ENCODE measurements around the gene PUM2. TPM values are rescaled to one million over a fixed set of nuclear protein-coding genes. Genes with fewer than 3 reads are reported as not detected.

Gene PUM2
- total and polyA plus RNA-seq, 4 donors = 18.5 to 61.0 (median 35.1) TPM

DNA sequence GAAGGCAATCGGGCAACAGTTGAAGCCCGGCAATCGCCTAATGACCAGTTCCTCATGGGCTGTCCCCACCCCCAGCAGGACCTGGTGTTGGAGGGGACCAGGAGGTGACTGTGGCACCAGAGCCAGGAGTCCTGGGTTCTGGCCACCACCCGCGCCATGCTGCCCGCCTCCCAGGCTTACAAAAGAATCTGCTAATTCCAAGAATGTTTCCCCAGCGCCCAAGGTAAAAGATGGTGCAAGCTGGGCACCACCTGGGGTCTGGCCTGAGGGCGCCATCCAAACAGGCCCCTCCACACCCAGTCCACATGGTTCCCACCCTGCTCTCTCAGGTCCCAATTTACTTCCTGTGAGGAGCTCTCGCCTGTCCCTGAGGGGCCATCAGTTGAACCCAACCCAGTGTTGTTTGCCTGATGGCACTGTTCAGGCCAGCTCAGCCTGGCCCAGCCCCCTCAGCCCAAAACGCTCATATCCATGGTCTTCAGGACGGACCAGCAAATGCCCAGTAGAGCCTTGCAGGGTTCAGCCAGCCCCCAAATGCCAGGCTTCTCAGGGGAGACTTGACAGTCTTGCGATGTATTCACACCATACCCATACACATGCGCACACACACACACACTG, 130.8 kb downstream of the PUM2 start:
- H3K4me3 ChIP-seq (ENCODE audit: low read depth in 1 of 3, low read length in 3 of 3) = peak overlapping the region in 1 of 3 donors; percentile 4
- no peaks in the 10 kb centered on the region for H3K27me3 ChIP-seq (ENCODE audit: control insufficient read depth in 4 of 4, insufficient read depth in 4 of 4, low read length in 3 of 4)
- H3K4me1 ChIP-seq (ENCODE audit: control insufficient read depth in 4 of 4, insufficient read depth in 4 of 4, low read length in 3 of 4) = peaks cover 3 to 82% (median 62%) of the 10 kb centered on the region in 4 donors
- TF ChIP-seq, protein P1, sequence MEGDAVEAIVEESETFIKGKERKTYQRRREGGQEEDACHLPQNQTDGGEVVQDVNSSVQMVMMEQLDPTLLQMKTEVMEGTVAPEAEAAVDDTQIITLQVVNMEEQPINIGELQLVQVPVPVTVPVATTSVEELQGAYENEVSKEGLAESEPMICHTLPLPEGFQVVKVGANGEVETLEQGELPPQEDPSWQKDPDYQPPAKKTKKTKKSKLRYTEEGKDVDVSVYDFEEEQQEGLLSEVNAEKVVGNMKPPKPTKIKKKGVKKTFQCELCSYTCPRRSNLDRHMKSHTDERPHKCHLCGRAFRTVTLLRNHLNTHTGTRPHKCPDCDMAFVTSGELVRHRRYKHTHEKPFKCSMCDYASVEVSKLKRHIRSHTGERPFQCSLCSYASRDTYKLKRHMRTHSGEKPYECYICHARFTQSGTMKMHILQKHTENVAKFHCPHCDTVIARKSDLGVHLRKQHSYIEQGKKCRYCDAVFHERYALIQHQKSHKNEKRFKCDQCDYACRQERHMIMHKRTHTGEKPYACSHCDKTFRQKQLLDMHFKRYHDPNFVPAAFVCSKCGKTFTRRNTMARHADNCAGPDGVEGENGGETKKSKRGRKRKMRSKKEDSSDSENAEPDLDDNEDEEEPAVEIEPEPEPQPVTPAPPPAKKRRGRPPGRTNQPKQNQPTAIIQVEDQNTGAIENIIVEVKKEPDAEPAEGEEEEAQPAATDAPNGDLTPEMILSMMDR (IDR thresholded peaks at IDR 0.05; ENCODE audit: low read depth, low read length, missing input control) = no peak
- TF ChIP-seq YY1 (IDR thresholded peaks at IDR 0.05) (no peak), GABPA (IDR thresholded peaks at IDR 0.05 in 1 of 2, conservative IDR thresholded peaks at IDR 0.05 in 1 of 2) (no peak), HNF4A (conservative IDR thresholded peaks at IDR 0.05) (no peak), FOXA2 (IDR thresholded peaks at IDR 0.05) (no peak), JUND (IDR thresholded peaks at IDR 0.05) (no peak), RAD21 (IDR thresholded peaks at IDR 0.05) (no peak)
- TF ChIP-seq, protein P2, sequence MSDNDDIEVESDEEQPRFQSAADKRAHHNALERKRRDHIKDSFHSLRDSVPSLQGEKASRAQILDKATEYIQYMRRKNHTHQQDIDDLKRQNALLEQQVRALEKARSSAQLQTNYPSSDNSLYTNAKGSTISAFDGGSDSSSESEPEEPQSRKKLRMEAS (IDR thresholded peaks at IDR 0.05) = no peak
- TF ChIP-seq, protein P3, sequence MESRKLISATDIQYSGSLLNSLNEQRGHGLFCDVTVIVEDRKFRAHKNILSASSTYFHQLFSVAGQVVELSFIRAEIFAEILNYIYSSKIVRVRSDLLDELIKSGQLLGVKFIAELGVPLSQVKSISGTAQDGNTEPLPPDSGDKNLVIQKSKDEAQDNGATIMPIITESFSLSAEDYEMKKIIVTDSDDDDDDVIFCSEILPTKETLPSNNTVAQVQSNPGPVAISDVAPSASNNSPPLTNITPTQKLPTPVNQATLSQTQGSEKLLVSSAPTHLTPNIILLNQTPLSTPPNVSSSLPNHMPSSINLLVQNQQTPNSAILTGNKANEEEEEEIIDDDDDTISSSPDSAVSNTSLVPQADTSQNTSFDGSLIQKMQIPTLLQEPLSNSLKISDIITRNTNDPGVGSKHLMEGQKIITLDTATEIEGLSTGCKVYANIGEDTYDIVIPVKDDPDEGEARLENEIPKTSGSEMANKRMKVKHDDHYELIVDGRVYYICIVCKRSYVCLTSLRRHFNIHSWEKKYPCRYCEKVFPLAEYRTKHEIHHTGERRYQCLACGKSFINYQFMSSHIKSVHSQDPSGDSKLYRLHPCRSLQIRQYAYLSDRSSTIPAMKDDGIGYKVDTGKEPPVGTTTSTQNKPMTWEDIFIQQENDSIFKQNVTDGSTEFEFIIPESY (IDR thresholded peaks at IDR 0.05) = no peak
- TF ChIP-seq, protein P4, sequence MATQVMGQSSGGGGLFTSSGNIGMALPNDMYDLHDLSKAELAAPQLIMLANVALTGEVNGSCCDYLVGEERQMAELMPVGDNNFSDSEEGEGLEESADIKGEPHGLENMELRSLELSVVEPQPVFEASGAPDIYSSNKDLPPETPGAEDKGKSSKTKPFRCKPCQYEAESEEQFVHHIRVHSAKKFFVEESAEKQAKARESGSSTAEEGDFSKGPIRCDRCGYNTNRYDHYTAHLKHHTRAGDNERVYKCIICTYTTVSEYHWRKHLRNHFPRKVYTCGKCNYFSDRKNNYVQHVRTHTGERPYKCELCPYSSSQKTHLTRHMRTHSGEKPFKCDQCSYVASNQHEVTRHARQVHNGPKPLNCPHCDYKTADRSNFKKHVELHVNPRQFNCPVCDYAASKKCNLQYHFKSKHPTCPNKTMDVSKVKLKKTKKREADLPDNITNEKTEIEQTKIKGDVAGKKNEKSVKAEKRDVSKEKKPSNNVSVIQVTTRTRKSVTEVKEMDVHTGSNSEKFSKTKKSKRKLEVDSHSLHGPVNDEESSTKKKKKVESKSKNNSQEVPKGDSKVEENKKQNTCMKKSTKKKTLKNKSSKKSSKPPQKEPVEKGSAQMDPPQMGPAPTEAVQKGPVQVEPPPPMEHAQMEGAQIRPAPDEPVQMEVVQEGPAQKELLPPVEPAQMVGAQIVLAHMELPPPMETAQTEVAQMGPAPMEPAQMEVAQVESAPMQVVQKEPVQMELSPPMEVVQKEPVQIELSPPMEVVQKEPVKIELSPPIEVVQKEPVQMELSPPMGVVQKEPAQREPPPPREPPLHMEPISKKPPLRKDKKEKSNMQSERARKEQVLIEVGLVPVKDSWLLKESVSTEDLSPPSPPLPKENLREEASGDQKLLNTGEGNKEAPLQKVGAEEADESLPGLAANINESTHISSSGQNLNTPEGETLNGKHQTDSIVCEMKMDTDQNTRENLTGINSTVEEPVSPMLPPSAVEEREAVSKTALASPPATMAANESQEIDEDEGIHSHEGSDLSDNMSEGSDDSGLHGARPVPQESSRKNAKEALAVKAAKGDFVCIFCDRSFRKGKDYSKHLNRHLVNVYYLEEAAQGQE (IDR thresholded peaks at IDR 0.05) = no peak
- no peaks in the 10 kb centered on the region for H3K36me3 ChIP-seq (ENCODE audit: control insufficient read depth in 4 of 4, insufficient read depth in 3 of 4, low read depth in 1 of 4, low read length in 3 of 4)
- H3K9ac ChIP-seq (ENCODE audit: low read depth in 1 of 2, low read length in 2 of 2) = peak overlapping the region in 1 of 2 donors; percentile 30
- H3K9me3 ChIP-seq (ENCODE audit: control insufficient read depth in 4 of 4, low read length in 3 of 4) = no peaks in the 10 kb centered on the region
- H3K27ac ChIP-seq (ENCODE audit: low read depth in 1 of 2, low read length in 2 of 2) = peak overlapping the region; percentile 94 to 98
- no peak for DNase-seq (ENCODE audit: low spot score)
- 60% methylated on average over 13 of the region's 13 CpGs for WGBS

GRCh38 chr2:20218331-20219320, 132.0 kb downstream of the PUM2 start:
- no peaks in the 10 kb centered on the region for H3K27me3 ChIP-seq (ENCODE audit: control insufficient read depth in 4 of 4, insufficient read depth in 4 of 4, low read length in 3 of 4)
- TF ChIP-seq, protein P1 (IDR thresholded peaks at IDR 0.05; ENCODE audit: low read depth, low read length, missing input control) = no peak
- WGBS = 59% methylated on average over 20 of the region's 20 CpGs
- H3K36me3 ChIP-seq (ENCODE audit: control insufficient read depth in 4 of 4, insufficient read depth in 3 of 4, low read depth in 1 of 4, low read length in 3 of 4) = no peaks in the 10 kb centered on the region
- no peak overlapping the region for H3K4me3 ChIP-seq (ENCODE audit: low read depth in 1 of 3, low read length in 3 of 3)
- H3K9ac ChIP-seq (ENCODE audit: low read depth in 1 of 2, low read length in 2 of 2) = peak overlapping the region in 1 of 2 donors; percentile 30
- H3K4me1 ChIP-seq (ENCODE audit: control insufficient read depth in 4 of 4, insufficient read depth in 4 of 4, low read length in 3 of 4) = peaks cover 3 to 92% (median 69%) of the 10 kb centered on the region in 4 donors
- DNase-seq (ENCODE audit: low spot score) = no peak
- peak overlapping the region; percentile 94 to 98 for H3K27ac ChIP-seq (ENCODE audit: low read depth in 1 of 2, low read length in 2 of 2)
- H3K9me3 ChIP-seq (ENCODE audit: control insufficient read depth in 4 of 4, low read length in 3 of 4) = no peaks in the 10 kb centered on the region

Data from liver (tissue), 9 donors.